Endothelial cell of umbilical vein (primary cell): ENCODE data around the gene FRMD5. TPM values are rescaled to one million over a fixed set of nuclear protein-coding genes. Genes with fewer than 3 reads are reported as not detected.

Source experiments
- BruUV-seq: library from RNA; stranded (reverse); fragments of 400-500 nt; replicated peaks from 2 replicates; lab custom pipeline; 2021; lab: Mats Ljungman, UMichigan
- CTCF ChIA-PET: fragments of 300-600, 350-600 bp; sonication (Branson Sonifier 250); formaldehyde crosslinking; loops from one replicate; lab custom pipeline; 2021; ENCODE audit warnings: antibody characterized with exemption, inconsistent platforms; lab: Charles Lee
- POLR2A ChIA-PET: fragments of 300-600, 350-600 bp; sonication (Branson Sonifier 250); formaldehyde crosslinking; loops from one replicate; lab custom pipeline; 2021; ENCODE audit warnings: antibody characterized with exemption, inconsistent platforms; lab: Charles Lee
- DNase-seq: peaks from one replicate; pipeline ENCODE4 v3.0.0-alpha.2; 2011; ENCODE audit warnings: low read depth, low spot score
- FAIRE-seq: peaks from 2 replicates; lab custom pipeline; 2011; peaks lifted over from hg19 to GRCh38; lab: Jason Lieb, UNC
- H2AFZ ChIP-seq: 2 replicates; pipeline ENCODE4 v1.6.0; 2012; ENCODE audit warnings: low read depth, low read length, control low read depth, inconsistent platforms
- H3K27ac ChIP-seq: 2 replicates; pipeline ENCODE4 v1.5.1; 2011; ENCODE audit warnings: low read depth, mild to moderate bottlenecking, control low read depth, low read length, moderate library complexity; ENCODE audit not compliant: insufficient read depth
- H3K27me3 ChIP-seq, 2 experiments: 2 replicates each; pipeline versions ENCODE4 v1.6.0 to v1.6.1; 2011; ENCODE audit warnings: low read length in 2 of 2, mixed read lengths in 1 of 2; ENCODE audit not compliant: control insufficient read depth in 2 of 2, insufficient read depth in 2 of 2
- H3K36me3 ChIP-seq, 2 experiments: 2 replicates in 1 of 2; 3 replicates in 1 of 2; pipeline ENCODE4 v1.5.1; 2011; ENCODE audit warnings: low read length in 2 of 2, mild to moderate bottlenecking in 1 of 2, moderate library complexity in 1 of 2; ENCODE audit not compliant: control insufficient read depth in 2 of 2, insufficient read depth in 2 of 2; ENCODE audit errors: extremely low read depth in 1 of 2
- H3K4me1 ChIP-seq: 3 replicates; pipeline ENCODE4 v1.5.1; 2011; ENCODE audit warnings: mild to moderate bottlenecking, low read length; ENCODE audit not compliant: control insufficient read depth, insufficient read depth; ENCODE audit errors: extremely low read depth
- H3K4me2 ChIP-seq: 2 replicates; pipeline ENCODE4 v1.6.1; 2011; ENCODE audit warnings: low read length, control low read depth, mixed read lengths; ENCODE audit not compliant: insufficient read depth
- H3K4me3 ChIP-seq, 3 experiments: fragments of 200-600 bp in 1 of 3; sonication (generic), shearing (Covaris generic) in 1 of 3; replicated peaks in 1 of 3; 2 replicates each; pipeline ENCODE4 v1.5.1; 2011 to 2016; ENCODE audit warnings: control low read depth in 3 of 3, low read length in 3 of 3, mild to moderate bottlenecking in 2 of 3, inconsistent platforms in 1 of 3, low read depth in 1 of 3, moderate library complexity in 1 of 3; ENCODE audit not compliant: insufficient read depth in 1 of 3
- H3K79me2 ChIP-seq: 2 replicates; pipeline ENCODE4 v1.6.0; 2012; ENCODE audit warnings: low read length, inconsistent platforms; ENCODE audit not compliant: control insufficient read depth, insufficient read depth
- H3K9ac ChIP-seq: replicated peaks from 2 replicates; pipeline ENCODE3; 2011; ENCODE audit warnings: low read length, control low read depth; ENCODE audit not compliant: insufficient read depth; ENCODE audit errors: extremely low read depth
- H3K9me1 ChIP-seq: replicated peaks from 3 replicates; pipeline ENCODE4 v1.6.0; 2011; ENCODE audit warnings: mild to moderate bottlenecking, low read length; ENCODE audit not compliant: control insufficient read depth, insufficient read depth; ENCODE audit errors: extremely low read depth
- H3K9me3 ChIP-seq: replicated peaks from 2 replicates; pipeline ENCODE4 v1.5.1; 2012; ENCODE audit warnings: low read length, inconsistent platforms; ENCODE audit not compliant: control insufficient read depth, insufficient read depth
- H4K20me1 ChIP-seq: replicated peaks from 2 replicates; pipeline ENCODE3; 2011; ENCODE audit warnings: mild to moderate bottlenecking, low read length; ENCODE audit not compliant: control insufficient read depth, insufficient read depth; ENCODE audit errors: extremely low read depth
- CTCF ChIP-seq, 2 donors: IDR thresholded peaks; 1 replicate in 1 of 2; 2 replicates in 1 of 2; pipeline ENCODE4 v1.5.1; 2011; ENCODE audit warnings: low read length in 2 of 2, mild to moderate bottlenecking in 2 of 2, moderate library complexity in 2 of 2, control low read depth in 1 of 2, inconsistent platforms in 1 of 2, low read depth in 1 of 2; ENCODE audit not compliant: insufficient read depth in 1 of 2; ENCODE audit errors: extremely low read depth in 1 of 2
- EZH2 ChIP-seq: IDR thresholded peaks from 2 replicates; pipeline ENCODE4 v1.6.1; 2012; ENCODE audit warnings: borderline replicate concordance, low read depth, mild to moderate bottlenecking, moderate library complexity, low read length, inconsistent platforms; ENCODE audit not compliant: severe bottlenecking
- FOS ChIP-seq: IDR thresholded peaks from 2 replicates; pipeline ENCODE4 v1.6.1; 2011; ENCODE audit warnings: mild to moderate bottlenecking, low read length, moderate library complexity, borderline replicate concordance; ENCODE audit not compliant: insufficient read depth
- GATA2 ChIP-seq: IDR thresholded peaks from 2 replicates; pipeline ENCODE4 v1.7.0; 2011; ENCODE audit warnings: low read depth, mild to moderate bottlenecking, moderate library complexity, mixed read lengths, low read length; ENCODE audit not compliant: insufficient read length, insufficient read depth
- JUN ChIP-seq: IDR thresholded peaks from 2 replicates; pipeline ENCODE4 v1.6.1; 2011; ENCODE audit warnings: borderline replicate concordance, low read depth; ENCODE audit not compliant: insufficient read length, insufficient read depth
- MAX ChIP-seq: IDR thresholded peaks from 2 replicates; pipeline ENCODE4 v1.6.1; 2011; ENCODE audit not compliant: insufficient read depth, insufficient read length
- MYC ChIP-seq: IDR thresholded peaks from one replicate; pipeline ENCODE4 v1.6.1; 2011; ENCODE audit warnings: mild to moderate bottlenecking, low read depth, low read length
- POLR2AphosphoS5 ChIP-seq: IDR thresholded peaks from 2 replicates; pipeline ENCODE4 v1.6.1; 2012; ENCODE audit warnings: low read depth, mild to moderate bottlenecking, control low read depth, low read length, moderate library complexity; ENCODE audit not compliant: insufficient read depth
- dilution Hi-C: fragments of 300-500 bp; cut with MboI; formaldehyde crosslinking; loops from one replicate; pipeline ENCODE4 v1.15.0; 2019; ENCODE audit warnings: low sequenced_read_pairs; ENCODE audit not compliant: extremely low pct_ligation_motif_present
- intact Hi-C: fragments of 100-400 bp; cut with micrococcal nuclease; formaldehyde crosslinking; loops from one replicate; pipeline ENCODE4 v1.10.0; 2022
- polyA plus RNA-seq, 4 experiments: library from polyadenylated mRNA; depleted of rRNA in 3 of 4; stranded (reverse) in 3 of 4; unstranded in 1 of 4; fragments of >200 nt; gene quantifications; 2 replicates each; pipeline versions ENCODE4 v1.2.1 to v1.2.3, GENCODE V29; 2011 to 2012; ENCODE audit warnings: missing spikeins in 1 of 4
- total RNA-seq: library from RNA; stranded (reverse); gene quantifications from 2 replicates; pipeline ENCODE4 v1.2.3, GENCODE V29; 2021

The FRMD5 gene
- total and polyA plus RNA-seq, 2 donors (not counting 3 experiments of a cell fraction or from before 2014, with no cell fraction given) = 16.7 to 20.2 TPM

GRCh38 chr15:43987924-43988323 lies 207.1 kb downstream of the FRMD5 start:
- Histone ChIP-seq H3K79me2 (no peaks in the 10 kb centered on the region), H3K9me1 (no peaks in the 10 kb centered on the region), H3K4me1 (no peaks in the 10 kb centered on the region), H3K4me2 (no peak overlapping the region), H4K20me1 (no peaks in the 10 kb centered on the region), H3K9me3 (no peaks in the 10 kb centered on the region), H3K27ac (no peak overlapping the region), H3K27me3 (no peaks in the 10 kb centered on the region), H3K36me3 (peaks cover 0 to 4% of the 10 kb centered on the region in 2 experiments), H3K4me3 (no peak overlapping the region), H2AFZ (no peak overlapping the region), H3K9ac (no peak overlapping the region)
- no peak for FAIRE-seq
- no peak for TF ChIP-seq JUN
- TF ChIP-seq MAX = no peak
- TF ChIP-seq GATA2 = no peak
- no peak for TF ChIP-seq EZH2
- no peak for TF ChIP-seq MYC
- TF ChIP-seq CTCF (IDR thresholded peaks at IDR 0.05; ENCODE audit: extremely low read depth in 1 of 2, insufficient read depth in 1 of 2, low read depth in 1 of 2, low read length in 2 of 2) = no peak
- TF ChIP-seq FOS = no peak
- no peak for TF ChIP-seq POLR2AphosphoS5
- ChIA-PET POLR2A (no interaction called here), CTCF (no interaction called here)
- DNase-seq = no peak
- dilution Hi-C loops (no loop called here), intact Hi-C loops (no loop called here)
- no TSS peak for BruUV-seq
